Globus pallidus (tissue), 1 donor: ENCODE results near the gene TMEM240.
"Not testable (repeated sequence)": the region's sequence is repeated elsewhere in the genome, so short reads cannot be mapped to it uniquely, and the experiment has no call there.

ENCODE experiments used
- DNase-seq: peaks from one replicate; pipeline ENCODE4 v3.0.0-alpha.2; 2015; ENCODE audit warnings: low spot score

The TMEM240 gene

DNA sequence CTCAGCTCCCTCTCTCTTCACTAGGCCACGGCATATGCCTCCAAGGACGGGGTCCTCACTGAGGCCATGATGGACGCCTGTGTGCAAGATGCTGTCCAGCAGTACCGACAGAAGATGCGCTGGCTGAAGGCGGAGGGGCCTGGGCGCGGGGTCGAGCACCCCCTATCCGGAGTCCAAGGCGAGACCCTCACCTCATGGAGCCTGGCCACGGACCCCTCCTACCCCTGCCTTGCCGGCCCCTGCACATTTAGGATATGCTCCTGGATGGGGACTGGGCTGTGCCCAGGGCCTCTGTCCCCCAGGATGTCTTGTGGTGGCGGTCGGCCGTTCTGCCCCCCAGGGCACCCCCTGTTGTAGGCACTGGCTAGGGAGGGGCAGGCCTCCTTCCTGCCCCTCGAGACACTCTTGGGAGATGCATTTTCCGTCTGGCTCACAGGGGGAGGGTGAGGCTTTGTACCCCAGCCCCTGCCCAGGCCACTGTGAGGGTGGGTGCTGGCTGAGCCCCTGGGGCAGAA is 44.9 kb downstream of the TMEM240 start:
- not testable (repeated sequence) for DNase-seq

DNA sequence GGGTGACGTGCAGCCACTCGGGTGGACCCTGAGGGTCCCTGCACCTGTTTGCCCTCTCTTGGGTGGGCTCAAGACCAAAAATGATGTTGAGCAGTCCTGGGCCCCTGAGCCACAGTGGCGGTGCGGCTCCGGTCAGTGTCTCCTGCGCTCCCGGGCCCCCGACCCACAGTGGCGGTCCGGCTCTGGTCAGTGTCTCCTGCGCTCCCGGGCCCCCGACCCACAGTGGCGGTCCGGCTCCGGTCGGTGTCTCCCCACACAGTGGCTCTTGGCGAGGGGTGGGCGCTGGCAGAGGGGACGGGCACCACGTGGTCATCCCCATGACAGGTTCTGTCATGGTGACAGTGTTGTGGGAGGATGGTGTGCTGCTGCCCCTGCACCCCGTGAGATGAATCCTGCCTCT is 46.1 kb downstream of the TMEM240 start:
- not testable (repeated sequence) for DNase-seq

- no peak for DNase-seq
Observed at GRCh38 chr1:1491601-1492000, 48.8 kb downstream of the TMEM240 start.

GRCh38 chr1:1490633-1491230 is 49.7 kb downstream of the TMEM240 start:
- no peak for DNase-seq

DNA sequence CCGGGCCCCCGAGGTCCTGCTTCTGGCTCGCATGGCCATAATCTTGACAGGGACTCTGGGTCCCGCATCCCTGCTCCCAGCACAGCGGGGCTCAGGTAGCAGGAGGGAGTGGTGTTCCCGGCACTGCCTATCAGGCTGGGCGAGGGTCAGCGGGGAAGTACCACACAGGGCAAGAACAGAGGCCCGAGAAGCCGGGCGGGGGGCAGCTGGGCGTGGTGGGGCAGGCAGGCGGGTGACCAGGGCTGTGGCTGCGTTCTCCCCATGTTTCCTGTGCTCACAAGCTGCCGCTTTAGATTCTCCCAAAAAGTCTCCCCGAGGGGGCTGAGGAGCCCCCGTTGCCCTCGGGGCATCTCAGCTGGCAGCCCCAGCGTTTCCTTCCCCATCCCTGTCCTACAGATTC is 50.6 kb downstream of the TMEM240 start:
- DNase-seq: no peak

DNA sequence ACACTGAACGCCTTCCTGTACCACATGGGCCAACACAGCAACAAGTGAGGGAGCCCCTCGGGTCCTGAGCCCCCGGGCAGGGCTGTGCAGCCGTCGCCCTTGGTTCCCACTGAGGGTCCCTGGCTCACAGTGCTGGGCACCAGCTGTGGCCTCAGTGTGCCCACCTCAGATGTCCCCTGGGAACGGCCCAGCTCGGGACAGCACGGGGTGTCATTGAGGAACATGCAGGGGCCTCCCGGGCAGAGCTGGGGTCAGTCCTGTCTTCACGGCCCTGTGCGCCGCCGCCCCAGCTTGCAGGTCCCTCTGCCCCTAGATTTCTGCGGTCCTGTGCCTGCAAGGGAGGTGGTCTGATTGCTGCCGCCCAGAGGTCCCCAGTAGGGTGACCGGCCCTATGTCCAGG is 51.2 kb downstream of the TMEM240 start:
- DNase-seq: no peak

- DNase-seq: no peak
Observed at GRCh38 chr1:1487701-1488100, 52.7 kb downstream of the TMEM240 start.

GRCh38 chr1:1485755-1486317 is 54.6 kb downstream of the TMEM240 start:
- DNase-seq: not testable (repeated sequence)

GRCh38 chr1:1484976-1485750 is 55.3 kb downstream of the TMEM240 start:
- not testable (repeated sequence) for DNase-seq
